HepG2 (cell line): Measurements from ENCODE around the gene PRTN3. TPM values are rescaled to one million over a fixed set of nuclear protein-coding genes. Genes with fewer than 3 reads are reported as not detected.

Experiments used
- CEBPB ChIP-seq: IDR thresholded peaks from 2 replicates; pipeline ENCODE4 v1.6.1; 2011; ENCODE audit warnings: low read depth, low read length, improper control_type of control experiment, borderline replicate concordance
- CERS6 ChIP-seq: sonication (generic); formaldehyde crosslinking; IDR thresholded peaks from 2 replicates; pipeline ENCODE4 v1.5.0; 2020; ENCODE audit warnings: missing genetic modification reagents
- CREM ChIP-seq, 2 experiments: sonication (generic) in 1 of 2; formaldehyde crosslinking in 1 of 2; IDR thresholded peaks; 2 replicates each; pipeline versions ENCODE4 v1.4.0 to v1.6.1; 2016 to 2020; ENCODE audit warnings: antibody characterized with exemption in 1 of 2, mild to moderate bottlenecking in 1 of 2, missing genetic modification reagents in 1 of 2
- GPN1 ChIP-seq: sonication (generic); formaldehyde crosslinking; IDR thresholded peaks from 2 replicates; pipeline ENCODE4 v1.5.1; 2020; ENCODE audit warnings: missing genetic modification reagents, borderline replicate concordance
- IKZF4 ChIP-seq: sonication (generic); formaldehyde crosslinking; IDR thresholded peaks from 2 replicates; pipeline ENCODE4 v1.5.1; 2020; ENCODE audit warnings: borderline replicate concordance, mild to moderate bottlenecking, low read depth, missing genetic modification reagents; ENCODE audit errors: not compliant biosample characterization
- KLF16 ChIP-seq, 2 experiments: sonication (generic) in 1 of 2; formaldehyde crosslinking in 1 of 2; IDR thresholded peaks; 2 replicates each; pipeline versions ENCODE4 v1.6.1 to v1.8.0; 2016 to 2023; ENCODE audit warnings: missing genetic modification reagents in 2 of 2, missing compliant biosample characterization in 1 of 2
- TOPORS ChIP-seq: sonication (generic); formaldehyde crosslinking; IDR thresholded peaks from 2 replicates; pipeline ENCODE4 v1.8.0; 2023; ENCODE audit warnings: mild to moderate bottlenecking, missing genetic modification reagents
- ZBTB3 ChIP-seq: sonication (generic); formaldehyde crosslinking; IDR thresholded peaks from 2 replicates; pipeline ENCODE4 v1.4.0; 2020; ENCODE audit warnings: low read depth, mild to moderate bottlenecking, moderate library complexity, missing genetic modification reagents, borderline replicate concordance
- ZNF121 ChIP-seq: sonication (generic); formaldehyde crosslinking; IDR thresholded peaks from 2 replicates; pipeline ENCODE4 v1.5.0; 2020; ENCODE audit warnings: mild to moderate bottlenecking, missing genetic modification reagents
- ZNF326 ChIP-seq: sonication (generic); formaldehyde crosslinking; IDR thresholded peaks from 2 replicates; pipeline ENCODE4 v1.4.0; 2020; ENCODE audit warnings: missing genetic modification reagents, borderline replicate concordance
- ZNF407 ChIP-seq: sonication (generic); formaldehyde crosslinking; IDR thresholded peaks from one replicate; pipeline ENCODE4 v1.5.1; 2020; ENCODE audit warnings: mild to moderate bottlenecking, missing genetic modification reagents; ENCODE audit errors: not compliant biosample characterization
- ZNF549 ChIP-seq: sonication (generic); formaldehyde crosslinking; IDR thresholded peaks from 2 replicates; pipeline ENCODE4 v1.5.0; 2020; ENCODE audit warnings: missing genetic modification reagents
- ZNF607 ChIP-seq: sonication (generic); formaldehyde crosslinking; IDR thresholded peaks from 2 replicates; pipeline ENCODE4 v1.5.1; 2020; ENCODE audit warnings: missing genetic modification reagents, mild to moderate bottlenecking, borderline replicate concordance
- ZNF747 ChIP-seq: sonication (generic); formaldehyde crosslinking; IDR thresholded peaks from 2 replicates; pipeline ENCODE4 v1.8.1; 2023; ENCODE audit warnings: missing genetic modification reagents, mild to moderate bottlenecking, borderline replicate concordance
- polyA plus RNA-seq, 8 experiments: library from polyadenylated mRNA; depleted of rRNA in 3 of 8; stranded (reverse) in 7 of 8; unstranded in 1 of 8; fragments of >200 nt; fragmentation: Illumina TruSeq in 4 of 8; extraction: Trizol in 4 of 8; gene quantifications; 2 replicates each; pipeline versions ENCODE4 v1.2.1 to v1.2.3, GENCODE V29; 2011 to 2016; ENCODE audit warnings: low read depth in 4 of 8, missing spikeins in 1 of 8, mixed read lengths in 1 of 8; ENCODE audit not compliant: insufficient read depth in 1 of 8
- total RNA-seq, 5 experiments: library from RNA; depleted of rRNA; stranded (reverse); fragments of >200 nt; fragmentation: Illumina TruSeq; extraction: Trizol; gene quantifications; 2 replicates each; pipeline ENCODE4 v1.2.3, GENCODE V29; 2016; ENCODE audit warnings: low read depth in 1 of 5
- TF ChIP-seq, protein P1 (sequence below): IDR thresholded peaks from 2 replicates; pipeline ENCODE4 v1.6.1; 2016; ENCODE audit warnings: control low read depth

PRTN3 gene
- total and polyA plus RNA-seq, 2 of the 13 experiments (the other 11 are each of a cell fraction or from before 2014, with no cell fraction given): not detected

- TF ChIP-seq ZNF407 (CRISPR knock-in tag) (no peak), CERS6 (CRISPR knock-in tag) (no peak), CREM (IDR thresholded peaks at IDR 0.05) (peak; percentile 92), CREM (CRISPR knock-in tag; IDR thresholded peaks at IDR 0.05) (no peak), ZNF121 (CRISPR knock-in tag) (no peak), ZNF549 (no peak), TOPORS (peak; percentile 70; the same call in 1 of the 2 replicates), ZNF607 (CRISPR knock-in tag) (no peak; the same call in 1 of the 2 replicates), CEBPB (no peak), ZNF747 (peak; percentile 92; the same call in 1 of the 2 replicates), ZNF326 (CRISPR knock-in tag) (no peak), GPN1 (CRISPR knock-in tag) (no peak), KLF16 (CRISPR knock-in tag; IDR thresholded peaks at IDR 0.05) (peak in 1 of 2 experiments; percentile 92; a peak in 2 of 4 replicates), IKZF4 (CRISPR knock-in tag) (peak; percentile 42), ZBTB3 (CRISPR knock-in tag) (0 out of 2 replicates have a peak, but pooled peaks have one; percentile 41)
- TF ChIP-seq, protein P1, sequence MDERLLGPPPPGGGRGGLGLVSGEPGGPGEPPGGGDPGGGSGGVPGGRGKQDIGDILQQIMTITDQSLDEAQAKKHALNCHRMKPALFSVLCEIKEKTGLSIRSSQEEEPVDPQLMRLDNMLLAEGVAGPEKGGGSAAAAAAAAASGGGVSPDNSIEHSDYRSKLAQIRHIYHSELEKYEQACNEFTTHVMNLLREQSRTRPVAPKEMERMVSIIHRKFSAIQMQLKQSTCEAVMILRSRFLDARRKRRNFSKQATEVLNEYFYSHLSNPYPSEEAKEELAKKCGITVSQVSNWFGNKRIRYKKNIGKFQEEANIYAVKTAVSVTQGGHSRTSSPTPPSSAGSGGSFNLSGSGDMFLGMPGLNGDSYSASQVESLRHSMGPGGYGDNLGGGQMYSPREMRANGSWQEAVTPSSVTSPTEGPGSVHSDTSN (CRISPR knock-in tag): peak; percentile 44; the same call in 1 of the 2 replicates
Observed at GRCh38 chr19:796692-797527, 43.9 kb upstream of the PRTN3 start, which contains the start of gene PTBP1 (continued).
